Tongue (tissue), 2 donors: Measurements from ENCODE around the gene HECA. TPM values are rescaled to one million over a fixed set of nuclear protein-coding genes. Genes with fewer than 3 reads are reported as not detected.
"Not testable (repeated sequence)": the region's sequence is repeated elsewhere in the genome, so short reads cannot be mapped to it uniquely, and the experiment has no call there.

ENCODE experiments used
- DNase-seq: peaks from one replicate; pipeline ENCODE4 v3.0.0-alpha.2; 2015
- total RNA-seq: library from RNA; depleted of rRNA; stranded (reverse); fragments of >200 nt; gene quantifications from one replicate; pipeline ENCODE4 v1.2.3, GENCODE V29; 2014

HECA gene
- total RNA-seq, 1 donor from 2014 or later = 34.2 TPM

DNA sequence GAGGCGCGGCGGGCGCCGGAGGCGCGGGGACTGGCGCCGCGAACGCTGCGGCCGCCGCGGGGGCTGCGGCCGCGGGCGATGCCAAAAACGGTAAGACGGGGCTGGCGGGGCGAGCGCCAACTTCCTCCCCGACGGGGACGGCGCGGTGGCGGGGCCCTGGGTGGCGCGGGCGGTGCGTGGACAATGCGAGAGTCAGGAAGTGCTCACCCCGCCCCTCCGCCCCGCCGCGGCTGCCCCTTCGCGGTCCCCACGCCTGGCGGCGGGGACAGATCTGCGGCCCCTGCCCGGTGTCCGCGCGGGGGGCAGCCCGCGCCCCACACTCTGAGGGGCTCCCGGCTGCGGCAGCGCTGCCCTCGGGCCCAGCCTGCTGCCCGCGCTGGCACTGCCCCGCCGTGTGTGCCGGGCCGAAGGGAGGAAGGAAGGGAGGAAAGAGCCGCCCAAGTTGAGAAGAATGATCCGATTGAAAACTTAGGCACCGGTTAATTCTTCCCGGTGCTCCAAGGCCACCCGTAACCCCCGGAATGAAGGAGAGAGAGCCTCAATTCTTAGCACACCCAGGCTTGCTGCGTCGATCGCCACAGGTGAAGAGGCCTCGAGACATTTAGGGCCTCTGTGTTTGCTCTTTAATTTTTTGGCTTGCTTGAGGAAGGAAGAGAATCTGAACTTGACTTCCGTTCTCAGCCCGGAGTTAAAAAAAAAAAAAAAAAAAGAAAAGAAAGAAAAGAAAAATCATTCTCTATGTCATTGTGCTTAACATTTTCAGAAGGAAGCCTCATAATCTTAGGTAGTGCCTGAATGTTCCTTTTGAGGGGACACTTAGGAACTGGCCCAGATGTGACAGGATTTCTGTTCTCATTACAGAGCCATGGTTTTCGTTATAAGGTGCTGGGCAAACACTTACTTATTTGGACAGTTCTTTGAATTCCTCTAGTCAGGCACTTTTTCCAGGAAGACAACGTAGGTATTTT, 982 bp downstream of the HECA start:
- DNase-seq = peak; percentile 66

DNA sequence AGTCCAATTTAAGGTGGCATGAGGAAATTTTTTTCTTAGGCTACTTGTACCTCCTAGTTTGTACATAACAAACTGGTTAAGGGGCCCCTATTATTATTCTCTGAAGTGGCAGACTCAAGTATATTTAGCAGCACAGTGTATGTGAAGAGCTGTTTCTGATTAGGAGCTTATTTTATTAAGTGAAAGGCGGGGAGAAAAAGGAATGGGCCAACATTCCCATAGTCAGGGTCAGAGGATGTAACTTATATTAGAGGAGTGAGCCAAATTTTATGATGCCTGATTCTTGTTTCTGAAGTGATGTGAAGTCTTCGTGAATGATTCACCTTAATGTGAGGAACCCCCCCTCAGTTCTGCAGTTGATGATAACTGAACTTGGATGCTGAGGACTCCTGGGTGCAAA, 2.8 kb downstream of the HECA start:
- DNase-seq = no peak

DNA sequence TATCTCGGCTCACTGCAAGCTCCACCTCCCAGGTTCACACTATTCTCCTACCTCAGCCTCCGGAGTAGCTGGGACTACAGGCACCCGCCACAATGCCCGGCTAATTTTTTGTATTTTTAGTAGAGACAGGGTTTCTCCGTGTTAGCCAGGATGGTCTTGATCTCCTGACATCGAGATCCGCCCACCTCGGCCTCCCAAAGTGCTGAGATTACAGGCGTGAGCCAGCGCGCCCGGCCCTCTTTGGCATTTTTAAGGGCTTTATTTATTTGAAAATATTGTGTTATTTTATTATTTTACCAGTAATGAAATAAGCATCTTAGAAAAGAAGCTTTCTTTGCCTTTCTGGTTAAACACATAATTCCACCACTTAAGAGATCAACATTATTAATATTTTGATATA, 6.0 kb downstream of the HECA start:
- DNase-seq = not testable (repeated sequence)

DNA sequence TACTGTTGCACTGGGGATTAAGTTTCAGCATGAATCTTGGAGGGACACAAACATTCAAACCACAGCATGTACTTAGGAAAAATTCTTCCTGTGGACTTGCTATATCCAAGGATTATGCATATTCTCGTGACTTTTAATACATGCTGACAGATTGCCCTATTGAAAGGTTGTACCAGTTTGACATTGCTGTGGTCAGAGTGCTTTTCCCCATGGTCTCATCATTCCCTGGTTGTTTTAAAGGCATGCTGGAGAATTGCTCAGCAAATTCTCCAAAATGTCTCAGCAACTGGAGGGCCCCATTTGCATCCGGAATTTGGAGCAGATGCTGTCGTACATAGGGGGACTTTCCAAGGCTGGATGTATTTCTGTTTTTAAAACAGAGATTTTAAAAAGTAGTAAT, 7.4 kb downstream of the HECA start:
- no peak for DNase-seq

DNA sequence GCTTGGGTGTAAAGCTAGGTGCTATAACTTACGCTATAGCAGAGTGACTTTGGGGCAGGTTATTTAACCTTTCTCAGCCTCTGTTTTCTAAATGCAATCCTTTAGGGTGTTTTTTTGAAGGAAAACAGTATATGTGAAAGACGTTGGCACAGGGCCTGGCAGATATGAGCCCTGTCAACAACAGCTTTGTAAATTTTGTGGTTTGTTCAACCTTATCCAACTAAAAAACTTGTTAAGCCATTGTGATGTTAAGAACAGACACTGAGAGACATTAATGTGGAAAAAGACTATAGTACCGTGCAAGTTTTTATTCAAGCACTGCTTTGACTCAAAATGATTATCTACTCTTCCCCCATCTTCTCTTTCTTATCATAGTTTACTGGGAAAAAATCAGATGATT, 8.2 kb downstream of the HECA start:
- DNase-seq = no peak

DNA sequence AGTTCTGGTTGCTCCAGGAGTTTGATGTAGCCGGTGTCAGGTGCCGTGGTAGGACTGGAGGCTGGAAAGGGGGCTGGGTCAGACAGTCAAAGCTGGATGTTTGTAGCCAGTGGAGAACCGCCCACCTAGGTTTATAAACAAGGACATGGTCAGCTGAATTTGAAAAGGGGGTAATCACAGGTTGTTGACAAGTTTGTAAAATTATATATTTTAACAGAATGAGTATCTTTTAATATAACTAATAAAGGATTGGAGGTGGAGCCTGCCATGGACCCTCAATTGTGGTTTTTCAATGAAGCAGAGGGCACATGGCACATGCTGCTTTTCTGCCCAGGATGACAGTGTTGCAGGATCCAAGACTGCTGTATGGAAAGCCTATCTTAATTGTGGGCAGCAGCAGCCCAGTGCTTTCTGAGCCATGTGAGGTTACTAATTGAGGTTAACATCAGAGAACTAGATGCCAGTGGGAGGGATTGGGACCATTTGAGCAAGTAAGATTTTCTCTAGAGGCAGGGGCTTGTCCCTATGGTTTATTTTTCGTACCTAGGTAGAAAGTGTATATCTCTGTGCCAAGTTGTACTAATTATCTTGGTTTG, 9.7 kb downstream of the HECA start:
- no peak for DNase-seq

DNA sequence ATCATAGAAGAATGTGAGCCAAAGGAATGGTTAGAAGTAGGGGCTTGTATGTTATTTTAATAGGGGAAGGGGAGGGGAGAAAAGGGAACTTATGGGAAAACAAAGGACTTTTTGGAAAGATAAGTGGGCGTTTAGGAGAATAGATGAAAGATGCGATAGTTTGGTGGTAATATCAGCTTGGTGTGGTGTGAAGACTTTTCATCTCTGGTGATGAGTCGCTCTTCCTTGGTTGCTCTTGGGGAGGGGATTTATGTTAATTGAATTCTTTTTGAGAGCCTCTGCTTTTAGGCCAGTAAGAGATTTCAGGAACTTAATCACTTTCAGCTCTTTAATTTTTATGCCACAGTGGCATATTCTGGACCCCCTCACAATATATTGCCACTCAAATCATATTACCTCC, 10.8 kb downstream of the HECA start:
- DNase-seq = no peak

DNA sequence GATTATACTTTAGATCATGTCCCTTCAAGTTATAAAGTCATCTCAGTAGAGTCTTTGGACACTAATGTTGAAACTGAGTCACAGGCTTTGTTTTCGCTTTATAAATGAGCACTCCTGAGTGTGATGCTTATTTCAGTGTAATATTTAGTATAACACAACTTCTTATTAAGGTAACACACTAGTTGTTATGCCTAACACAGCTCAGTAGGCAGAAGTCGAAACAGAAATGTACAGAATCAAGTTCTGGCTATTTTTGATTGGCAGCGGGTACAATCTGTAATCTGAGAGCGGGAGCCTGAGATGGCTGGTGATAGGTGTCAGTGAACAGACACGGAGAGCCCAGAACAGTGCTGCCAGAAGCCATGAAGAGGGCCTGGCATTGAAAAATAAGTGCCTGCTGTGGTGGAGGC, 11.4 kb downstream of the HECA start:
- no peak for DNase-seq

DNA sequence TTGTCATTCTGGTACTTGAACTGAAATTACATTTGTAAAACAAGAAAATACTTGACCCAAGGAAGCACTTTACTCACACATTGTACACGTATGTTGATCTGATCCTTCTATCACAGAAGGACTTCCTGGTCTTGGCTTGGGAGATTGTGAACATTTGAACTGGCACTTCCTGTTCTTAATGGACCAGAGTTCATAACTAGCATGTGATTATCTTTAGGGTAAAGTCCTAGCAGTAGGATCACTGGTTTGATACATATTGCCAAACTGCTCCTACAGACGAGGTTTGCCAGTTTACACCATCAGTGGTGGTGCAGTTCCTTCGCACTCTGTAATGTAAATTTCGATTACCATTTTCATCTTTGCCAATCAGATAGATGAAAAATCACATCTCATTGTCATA, 12.7 kb downstream of the HECA start:
- no peak for DNase-seq

DNA sequence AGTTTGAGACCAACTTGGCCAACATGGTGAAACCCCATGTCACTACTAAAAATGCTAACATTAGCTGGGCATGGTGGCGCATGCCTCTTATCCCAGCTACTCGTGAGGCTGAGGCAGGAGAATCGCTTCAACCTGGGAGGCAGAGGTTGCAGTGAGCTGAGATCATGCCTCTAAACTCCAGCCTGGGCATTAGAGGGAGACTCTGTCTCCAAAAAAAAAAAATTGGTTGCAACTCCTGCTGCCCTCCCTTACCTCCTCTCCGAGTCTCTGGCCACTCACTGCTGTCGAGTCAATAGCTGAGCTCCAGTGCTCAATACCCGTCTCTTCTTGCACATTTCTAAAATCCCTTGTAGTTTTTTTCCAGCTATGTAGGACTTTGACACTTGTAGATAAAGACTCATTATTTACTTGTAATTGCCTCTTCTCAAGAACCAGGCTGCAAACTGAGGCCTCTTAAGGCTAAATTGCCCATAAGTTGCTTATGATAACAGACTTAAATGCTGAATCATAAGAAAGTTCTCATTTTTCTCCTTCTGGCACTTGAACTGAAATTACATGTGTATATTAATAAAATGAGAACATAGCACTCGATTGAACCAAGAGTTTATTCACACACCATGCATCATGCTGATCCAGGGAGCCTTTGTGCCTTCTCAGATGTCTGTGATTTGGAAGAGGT, 13.8 kb downstream of the HECA start:
- DNase-seq = no peak

DNA sequence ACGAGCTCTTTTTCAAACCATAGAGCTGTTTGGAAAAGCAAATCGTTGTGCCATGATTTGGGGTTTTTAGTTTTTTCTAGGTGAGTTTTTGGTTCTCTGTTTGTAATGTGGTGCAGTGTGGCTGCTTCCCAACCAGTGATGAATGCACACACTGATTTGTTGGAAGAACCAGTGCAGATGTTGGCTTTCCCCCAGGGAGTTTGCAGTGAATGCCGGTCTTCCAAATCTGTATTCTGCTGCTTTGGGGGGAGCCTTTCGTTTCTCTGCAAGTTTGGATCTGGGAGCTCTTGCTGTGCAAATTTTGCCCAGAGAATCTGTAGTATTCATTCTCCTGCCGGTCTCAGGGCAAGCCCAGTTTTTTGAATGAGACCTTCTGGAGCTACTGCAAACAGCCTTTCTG, 14.5 kb downstream of the HECA start:
- DNase-seq = peak; percentile 48

DNA sequence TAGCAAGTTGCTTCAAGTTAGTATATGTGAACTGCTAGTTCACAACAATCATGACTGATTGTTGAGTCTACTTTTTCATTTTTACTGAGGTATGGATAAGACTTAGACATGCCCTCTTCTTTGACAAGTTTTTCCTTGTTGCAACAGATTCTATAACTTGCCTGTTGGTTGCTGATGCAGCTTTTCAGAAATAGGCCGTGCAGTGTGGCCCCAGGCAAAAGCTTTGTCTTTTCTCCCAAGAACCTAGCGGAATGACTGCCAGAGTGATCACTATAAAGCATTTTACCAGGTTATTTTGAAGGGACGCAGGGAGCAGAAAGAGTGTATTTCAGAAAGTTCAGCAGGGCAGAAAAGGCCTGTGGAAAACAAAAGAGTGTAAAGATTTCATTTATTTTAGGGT, 16.0 kb downstream of the HECA start:
- DNase-seq = peak; percentile 58

DNA sequence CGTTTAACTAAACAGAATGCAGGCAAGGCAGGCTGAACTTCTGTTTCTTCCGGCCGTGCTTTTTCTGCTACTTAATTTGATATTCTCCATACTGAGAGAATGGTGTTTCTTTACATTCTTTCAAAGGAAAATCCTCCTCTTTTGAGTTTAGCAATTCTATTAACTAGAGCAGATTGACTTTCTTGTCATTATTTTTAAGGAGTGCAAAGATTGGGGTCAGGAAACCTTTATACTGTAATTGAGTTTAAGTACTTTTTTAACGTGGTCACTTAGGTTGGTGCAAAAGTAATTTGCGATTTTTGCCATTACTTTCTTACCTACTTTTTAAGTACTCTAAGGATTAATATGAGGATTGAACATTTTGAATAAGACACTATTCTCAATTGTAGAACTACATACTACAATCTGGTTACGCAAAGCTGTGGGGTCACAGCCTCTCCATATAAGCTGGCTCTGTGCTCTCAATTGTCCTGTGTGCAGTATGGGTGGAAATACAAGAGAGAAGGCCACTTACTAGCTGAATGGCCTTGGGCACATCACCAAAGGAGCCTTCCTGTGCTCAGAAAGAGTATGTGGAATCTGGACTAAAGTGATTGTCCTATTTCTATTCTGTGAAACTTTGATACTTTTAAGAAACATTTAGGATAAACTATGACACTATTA, 16.7 kb downstream of the HECA start:
- no peak for DNase-seq

DNA sequence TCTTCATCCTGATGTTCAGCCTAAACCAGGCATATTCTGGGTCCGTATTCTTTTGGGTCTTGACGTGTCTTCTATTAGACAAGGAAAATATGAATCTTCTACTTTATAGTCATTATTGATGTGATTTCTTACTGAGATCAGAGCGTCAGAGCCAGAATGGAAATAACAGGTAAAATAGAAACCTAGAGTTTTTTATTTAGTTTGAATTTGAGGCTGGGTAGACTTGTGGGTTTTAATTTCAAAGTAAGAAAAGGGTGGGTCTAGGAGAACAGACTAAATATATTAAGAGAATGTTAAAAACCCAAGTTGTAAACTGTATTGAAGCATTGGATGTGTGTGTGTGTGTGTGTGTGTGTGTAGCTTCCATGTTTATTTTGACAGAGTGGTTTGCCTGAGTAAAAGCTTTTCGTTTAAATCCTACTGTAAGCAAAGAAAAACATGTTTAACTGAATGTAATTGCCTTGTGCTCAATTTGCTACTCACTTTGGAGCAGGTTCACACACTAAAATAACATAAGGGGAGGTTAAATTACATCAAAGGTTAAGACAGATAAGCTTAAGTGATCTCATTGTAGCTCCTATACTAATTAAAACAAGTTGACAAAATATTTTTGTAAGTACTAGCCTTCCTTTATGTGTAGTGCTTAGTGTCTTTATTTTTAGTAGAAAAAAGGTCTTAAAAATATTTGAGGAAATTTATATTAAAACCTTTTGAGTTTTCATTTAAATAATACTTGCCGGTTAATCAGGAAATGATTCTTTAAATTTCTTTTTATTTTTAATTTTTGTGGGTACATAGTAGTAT, 17.4 kb downstream of the HECA start:
- peak; percentile 35 for DNase-seq

DNA sequence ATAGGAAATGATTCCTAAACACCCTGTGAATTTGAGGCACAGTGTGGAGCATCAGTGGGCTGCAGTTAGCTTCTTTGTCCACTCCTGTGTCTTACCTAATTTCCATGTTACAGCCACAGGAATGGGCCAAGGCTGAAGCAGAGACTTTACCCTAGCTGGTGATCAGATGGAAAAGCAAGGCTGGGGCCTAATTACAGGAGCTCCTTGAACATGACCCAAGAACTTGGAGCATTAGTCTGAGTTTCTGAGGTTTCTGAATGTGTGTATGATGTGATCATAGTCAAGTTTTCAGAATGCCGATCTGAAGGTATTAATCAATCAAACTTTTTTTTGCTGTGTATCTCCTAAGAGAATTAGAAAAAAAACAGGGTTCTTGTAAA, 18.0 kb downstream of the HECA start:
- DNase-seq = no peak

DNA sequence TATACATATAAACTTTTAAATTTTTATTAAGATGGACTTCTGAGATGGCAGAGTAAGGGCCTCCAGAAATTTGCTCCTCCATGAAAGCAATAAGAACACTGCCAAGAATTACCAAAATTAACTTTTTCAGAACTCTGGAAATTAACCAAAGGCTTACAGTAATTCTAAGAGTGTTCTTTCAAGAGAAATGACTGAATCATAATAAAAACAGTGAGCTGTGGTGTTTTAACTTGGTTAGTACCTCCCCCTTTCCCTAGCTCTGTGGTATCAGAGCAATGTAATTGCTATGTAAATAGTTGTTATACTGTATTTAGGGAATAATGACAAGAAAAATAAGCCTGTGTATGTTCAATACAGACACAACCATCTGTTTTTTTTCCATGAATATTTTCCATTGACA, 19.0 kb downstream of the HECA start:
- DNase-seq = no peak

DNA sequence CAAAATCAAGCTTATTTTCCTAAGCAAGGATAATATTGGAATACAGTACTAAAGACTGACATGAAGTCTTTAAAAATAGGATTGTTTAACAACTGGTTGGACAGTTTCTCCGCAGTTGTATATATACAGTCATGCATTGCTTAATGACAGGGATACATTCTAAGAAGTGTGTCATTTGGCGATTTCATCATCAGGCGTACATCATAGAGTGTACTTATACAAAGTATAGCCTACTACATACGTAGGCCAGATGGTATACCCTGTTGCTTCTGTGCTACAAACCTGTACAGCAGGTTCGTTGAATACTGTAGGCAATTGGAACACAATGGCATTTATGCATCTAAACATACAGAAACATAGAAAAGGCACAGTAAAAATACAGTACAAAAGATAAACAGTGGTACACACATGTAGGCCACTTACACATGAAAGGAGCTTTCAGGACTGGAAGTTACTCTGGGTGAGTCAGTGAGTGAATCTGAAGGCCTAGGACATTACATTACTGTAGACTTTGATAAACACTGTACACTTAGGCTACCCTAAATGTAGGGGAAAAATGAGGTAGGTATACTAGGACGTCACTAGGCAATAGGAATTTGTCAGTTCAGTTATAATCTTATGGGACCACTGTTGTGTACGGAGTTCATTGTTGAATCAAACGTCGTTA, 20.1 kb downstream of the HECA start:
- DNase-seq = no peak

DNA sequence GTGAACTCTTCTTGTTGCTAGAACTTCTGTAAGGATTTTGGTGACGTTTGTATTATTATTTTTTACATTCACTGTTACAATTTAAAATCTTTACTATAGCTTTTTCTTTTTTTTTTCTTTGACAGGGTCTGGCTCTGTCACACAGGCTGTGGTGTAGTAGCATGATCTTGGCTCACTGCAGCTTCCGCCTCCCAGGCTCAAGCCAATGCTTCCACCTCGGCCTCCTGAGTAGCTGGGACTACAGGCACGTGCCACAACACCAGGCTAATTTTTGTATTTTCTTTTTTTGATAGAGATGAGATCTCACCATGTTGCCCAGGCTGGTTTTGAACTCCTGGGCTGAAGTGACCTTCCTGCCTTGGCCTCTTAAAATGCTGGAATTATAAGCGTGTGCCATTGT, 21.2 kb downstream of the HECA start:
- no peak for DNase-seq

DNA sequence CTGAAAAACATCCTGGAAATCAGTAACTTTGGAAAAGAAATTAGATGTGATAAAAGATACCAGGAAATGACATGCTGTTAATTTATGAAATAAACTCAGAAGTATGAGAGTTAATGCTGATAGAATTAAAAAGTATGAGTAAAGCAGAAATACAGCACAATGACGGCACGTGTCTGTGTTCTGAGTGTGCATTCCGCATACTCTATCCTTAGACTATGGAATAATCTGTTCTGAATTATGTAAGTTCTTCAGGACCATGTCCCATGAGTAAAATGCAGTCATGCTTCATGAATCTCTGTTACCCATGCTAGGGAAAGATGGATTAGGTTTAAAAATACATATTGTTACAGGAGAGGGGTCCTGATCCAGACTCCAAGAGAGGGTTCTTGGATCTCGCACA, 21.7 kb downstream of the HECA start:
- DNase-seq = no peak

DNA sequence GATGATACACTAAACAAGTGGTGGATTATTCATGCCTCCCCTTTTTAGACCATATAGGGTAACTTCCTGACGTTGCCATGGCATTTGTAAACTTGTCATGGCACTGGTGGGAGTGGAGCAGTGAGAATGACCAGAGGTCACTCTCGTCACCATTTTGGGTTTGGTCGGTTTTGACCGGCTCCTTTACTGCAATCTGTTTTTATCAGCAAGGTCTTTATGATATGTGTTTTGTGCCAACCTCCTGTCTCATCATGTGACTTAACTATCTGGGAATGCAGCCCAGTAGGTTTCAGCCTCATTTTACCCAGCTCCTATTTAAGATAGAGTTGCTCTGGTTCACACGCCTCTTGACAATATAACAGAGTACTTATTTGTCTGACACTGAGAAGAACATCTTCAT, 22.2 kb downstream of the HECA start:
- DNase-seq = not testable (repeated sequence)

DNA sequence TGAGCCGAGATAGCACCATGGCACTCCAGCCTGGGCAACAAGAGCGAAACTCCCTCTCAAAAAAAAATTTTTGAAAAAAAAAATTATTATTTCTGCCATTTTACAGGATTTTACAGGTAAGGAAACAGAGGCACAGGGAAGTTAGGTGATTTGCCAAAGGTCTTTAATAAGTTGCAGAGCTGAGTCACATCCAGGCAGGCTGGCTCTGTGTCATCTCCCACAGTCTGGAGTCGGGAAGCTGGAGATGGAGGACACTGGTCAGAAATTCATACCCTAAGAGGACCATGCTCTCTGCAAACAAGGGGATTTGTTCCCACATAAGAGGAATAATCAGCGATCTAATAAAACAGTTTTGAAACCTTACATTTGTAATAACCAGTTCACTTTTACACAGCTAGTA, 24.1 kb downstream of the HECA start:
- DNase-seq = no peak
